LHCN-M2 (cell line): ENCODE measurements around the gene SEPTIN10. TPM values are rescaled to one million over a fixed set of nuclear protein-coding genes. Genes with fewer than 3 reads are reported as not detected.

Source experiments
- DNase-seq: peaks from one replicate; pipeline ENCODE4 v3.0.0-alpha.2; 2012; ENCODE audit warnings: low read depth
- total RNA-seq: library from RNA; depleted of rRNA; stranded (reverse); fragments of >200 nt; gene quantifications from 2 replicates; pipeline ENCODE4 v1.2.3, GENCODE V29; 2014

Gene SEPTIN10
- total RNA-seq, 1 experiment from 2014 or later, result 75.1 TPM

- no peak for DNase-seq
Measured at GRCh38 chr2:109525836-109526235, 87.9 kb downstream of the SEPTIN10 start.

DNA sequence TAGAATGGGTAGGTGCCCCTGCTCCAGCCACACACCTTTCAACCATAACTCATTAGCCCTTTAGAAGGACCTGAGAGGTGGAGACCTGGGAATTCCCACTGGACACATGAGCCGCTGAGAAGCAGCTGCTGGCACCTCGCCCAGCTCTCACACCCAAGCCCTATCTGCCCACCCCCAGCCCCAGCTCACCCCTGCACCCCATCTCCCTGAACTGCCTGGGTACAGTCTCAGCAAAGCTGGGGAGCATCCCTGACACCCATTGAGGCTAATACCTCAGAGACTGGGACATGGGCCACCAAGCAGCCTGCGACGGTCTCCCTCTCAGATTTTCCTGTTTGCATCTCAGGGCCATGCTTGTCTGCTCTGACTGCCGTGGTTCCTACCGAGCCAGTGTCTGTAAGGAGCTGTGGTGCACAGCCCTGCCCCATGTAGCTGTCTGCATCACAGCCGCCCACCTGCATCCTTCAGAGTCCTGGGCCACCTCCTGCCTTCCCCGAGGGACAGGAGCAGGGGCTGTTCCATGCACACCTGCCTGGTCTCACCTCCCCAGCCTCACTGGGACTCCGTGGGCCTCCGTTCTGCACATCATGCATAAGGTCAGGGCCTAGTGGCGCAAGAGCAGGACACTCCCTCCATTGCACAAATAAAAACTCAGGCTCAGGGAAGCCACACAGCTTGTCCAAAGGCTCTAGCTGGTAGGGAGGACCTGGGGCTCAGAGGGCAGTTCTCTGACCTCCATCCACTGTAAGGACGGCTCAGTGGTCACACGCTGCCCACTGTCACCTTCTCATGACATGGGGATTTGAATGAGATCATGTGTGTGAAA lies 90.0 kb downstream of the SEPTIN10 start:
- DNase-seq, result no peak

DNA sequence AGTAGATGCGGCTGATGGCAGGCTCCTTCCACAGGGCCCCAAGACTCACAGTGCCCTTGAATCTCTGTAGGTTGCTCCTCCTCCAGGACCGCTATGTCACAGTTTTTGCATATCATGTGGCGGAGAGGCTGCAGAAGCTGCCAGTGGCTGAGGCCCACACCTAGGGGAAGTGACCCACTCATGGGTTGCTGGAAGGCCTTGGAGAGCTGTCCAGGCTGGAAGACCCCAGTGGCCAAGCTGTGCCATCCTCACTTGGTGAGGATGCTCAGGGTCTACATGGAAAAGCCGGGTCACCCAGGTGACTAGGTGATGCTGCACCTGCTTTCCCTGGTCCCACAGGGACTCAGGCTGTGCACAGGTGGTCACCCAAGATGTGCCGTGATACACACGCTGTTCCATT lies 90.6 kb downstream of the SEPTIN10 start:
- no peak for DNase-seq

GRCh38 chr2:109522063-109522374 lies 91.7 kb downstream of the SEPTIN10 start:
- no peak for DNase-seq

- DNase-seq, result no peak
Measured at GRCh38 chr2:109521233-109522062, 92.3 kb downstream of the SEPTIN10 start.

DNA sequence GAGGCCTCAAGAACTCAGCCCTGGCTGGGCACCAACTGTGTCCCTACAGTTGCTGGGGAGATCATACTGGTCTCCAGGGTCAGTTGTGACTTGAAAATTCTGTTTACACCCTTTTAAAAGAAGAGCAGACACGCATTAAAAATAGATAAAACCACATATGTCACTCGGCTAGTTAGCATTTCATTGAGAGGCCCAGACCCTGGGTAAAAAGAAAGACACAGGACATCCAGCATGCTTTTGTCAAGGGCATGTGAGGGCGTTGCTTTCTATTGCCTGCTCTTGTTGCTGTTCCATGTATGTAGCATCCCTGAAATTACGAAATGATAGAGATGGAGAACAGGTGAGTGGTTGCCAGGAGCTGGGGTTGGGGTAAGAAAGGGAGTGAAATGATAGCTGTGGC lies 94.3 kb downstream of the SEPTIN10 start:
- DNase-seq, result no peak

DNA sequence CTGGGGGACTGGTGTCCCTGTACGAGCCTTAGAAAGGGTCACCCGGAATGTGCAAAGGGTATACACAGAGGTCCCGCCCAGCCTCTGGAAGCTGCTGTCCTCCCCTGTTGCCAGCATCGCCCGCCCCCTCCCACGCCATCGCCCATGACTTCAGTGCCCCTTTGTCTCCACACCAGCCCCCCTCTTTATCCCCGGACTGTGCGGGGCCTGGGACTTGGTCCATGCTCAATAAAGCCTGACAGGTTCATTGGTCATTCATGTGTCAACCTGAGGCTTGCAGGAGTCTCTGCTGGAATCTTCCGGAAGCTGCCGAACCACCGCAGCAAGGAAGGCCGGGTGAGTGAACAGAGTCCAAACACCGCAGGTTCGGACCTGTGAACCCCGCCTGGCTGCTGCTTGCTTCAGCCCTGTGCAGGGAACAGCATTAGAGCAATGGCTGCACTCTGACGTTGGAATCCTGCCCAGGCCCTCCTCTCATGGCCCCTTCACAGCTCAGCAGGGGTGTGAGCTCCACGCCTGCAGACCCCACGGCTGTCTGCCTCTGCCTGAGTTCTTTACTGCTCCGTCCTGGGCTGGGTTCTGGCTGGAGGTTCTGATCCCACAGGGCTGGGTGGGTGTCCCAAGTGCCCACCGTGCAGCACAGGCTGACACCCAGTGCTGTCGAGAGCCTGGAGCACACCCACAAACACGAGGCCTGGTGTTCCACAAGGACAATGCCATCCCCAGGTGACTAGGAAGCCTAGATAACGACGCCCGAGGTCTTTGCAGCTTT lies 96.5 kb downstream of the SEPTIN10 start:
- no peak for DNase-seq

GRCh38 chr2:109516445-109517117 lies 97.2 kb downstream of the SEPTIN10 start:
- DNase-seq, result peak; percentile 19

- no peak for DNase-seq
Measured at GRCh38 chr2:109514857-109515256, 98.9 kb downstream of the SEPTIN10 start.

- DNase-seq, result peak; percentile 80
Measured at GRCh38 chr2:109513749-109514588, 99.8 kb downstream of the SEPTIN10 start.

DNA sequence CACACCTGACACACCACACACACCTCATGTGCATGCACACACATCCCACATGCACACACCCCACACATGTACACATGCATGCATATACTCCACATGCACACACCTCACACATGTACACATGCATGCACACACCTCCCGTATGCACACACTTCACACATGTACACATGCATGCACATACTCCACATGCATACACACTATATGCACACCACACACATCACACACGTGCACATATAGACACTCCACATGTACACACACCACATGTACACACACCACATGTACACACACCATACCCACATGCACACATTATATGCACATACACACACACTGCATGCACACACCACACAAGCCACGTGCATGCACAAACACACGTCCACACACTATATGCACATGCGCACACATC lies 100.5 kb downstream of the SEPTIN10 start:
- DNase-seq, result no peak

DNA sequence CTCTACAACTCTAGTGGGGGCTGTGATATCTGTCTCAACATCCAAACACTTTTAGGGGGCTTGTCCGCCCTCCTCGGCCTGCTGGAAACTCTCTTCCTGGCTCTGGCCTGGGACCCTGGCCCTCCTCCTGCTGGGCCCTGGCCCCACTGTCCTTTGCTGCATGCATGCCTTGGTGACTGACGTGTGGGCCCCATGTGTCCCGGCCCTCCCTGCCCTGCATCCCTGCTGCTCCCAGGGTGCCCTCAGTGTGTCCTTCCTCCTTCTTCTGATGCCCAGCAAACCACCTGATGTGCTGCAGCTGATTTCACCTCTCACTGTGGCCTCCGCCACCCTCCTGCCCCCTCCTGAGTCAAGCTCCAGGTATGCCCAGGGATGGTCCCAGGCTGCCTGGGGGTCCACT lies 101.7 kb downstream of the SEPTIN10 start:
- no peak for DNase-seq

DNA sequence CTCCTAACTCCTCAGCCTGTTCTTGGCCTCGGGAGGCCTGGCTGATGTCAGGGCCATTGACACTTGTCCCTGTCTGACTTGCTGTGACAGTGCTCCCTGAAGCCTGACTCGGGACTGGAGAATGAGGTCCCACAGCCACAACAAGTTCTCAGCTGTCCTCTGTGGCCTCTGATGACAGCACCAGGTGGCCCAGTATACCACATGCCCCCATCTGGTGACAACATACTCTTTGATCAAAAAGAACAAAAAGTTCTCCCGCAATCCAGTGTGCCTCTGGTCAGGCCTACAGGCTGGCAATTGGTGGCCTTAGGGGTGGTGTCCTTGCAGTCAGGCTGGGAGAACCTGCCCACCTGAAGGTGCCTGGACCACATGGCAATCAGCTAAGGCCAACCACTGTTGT lies 102.6 kb downstream of the SEPTIN10 start:
- no peak for DNase-seq

- peak; percentile 73 for DNase-seq
Measured at GRCh38 chr2:109510136-109511028, 103.4 kb downstream of the SEPTIN10 start.

DNA sequence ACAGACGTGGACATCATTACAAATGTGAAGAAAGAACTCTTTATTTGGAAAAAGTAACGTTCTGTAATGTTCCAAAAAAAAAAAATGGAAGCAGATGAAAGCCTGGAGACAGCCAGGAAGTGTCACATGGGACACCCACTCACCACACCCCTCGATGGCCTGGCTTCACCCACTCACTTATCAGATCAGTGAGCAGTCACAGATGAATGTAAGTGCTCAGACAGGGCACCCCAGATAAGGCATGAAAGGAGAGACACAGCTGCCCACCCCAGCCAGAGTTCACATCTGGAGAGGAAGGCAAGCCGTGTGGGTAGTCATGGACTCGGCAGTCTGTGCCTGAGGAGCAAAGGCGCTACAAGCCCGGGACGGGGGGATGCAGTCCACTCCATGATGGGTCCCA lies 105.2 kb downstream of the SEPTIN10 start:
- no peak for DNase-seq

DNA sequence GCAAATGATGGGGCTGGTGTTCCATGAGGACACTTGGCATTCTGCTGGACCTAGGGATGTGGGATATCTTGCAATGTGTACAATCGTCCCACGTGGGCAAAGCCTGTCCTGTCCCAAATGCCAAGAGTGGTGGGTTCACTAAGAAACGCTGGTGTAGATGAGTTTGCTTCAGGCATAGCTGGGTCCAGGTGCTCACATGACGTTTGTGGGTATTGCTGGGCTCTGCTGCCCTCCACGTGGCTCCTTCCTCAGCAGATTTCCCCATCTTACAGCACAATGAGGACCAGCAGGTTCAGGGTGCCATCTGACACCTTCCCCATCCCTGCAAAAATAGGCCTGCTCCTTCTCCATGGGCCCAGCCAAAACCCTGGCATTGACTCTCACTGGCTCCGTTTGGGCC lies 105.9 kb downstream of the SEPTIN10 start:
- no peak for DNase-seq

DNA sequence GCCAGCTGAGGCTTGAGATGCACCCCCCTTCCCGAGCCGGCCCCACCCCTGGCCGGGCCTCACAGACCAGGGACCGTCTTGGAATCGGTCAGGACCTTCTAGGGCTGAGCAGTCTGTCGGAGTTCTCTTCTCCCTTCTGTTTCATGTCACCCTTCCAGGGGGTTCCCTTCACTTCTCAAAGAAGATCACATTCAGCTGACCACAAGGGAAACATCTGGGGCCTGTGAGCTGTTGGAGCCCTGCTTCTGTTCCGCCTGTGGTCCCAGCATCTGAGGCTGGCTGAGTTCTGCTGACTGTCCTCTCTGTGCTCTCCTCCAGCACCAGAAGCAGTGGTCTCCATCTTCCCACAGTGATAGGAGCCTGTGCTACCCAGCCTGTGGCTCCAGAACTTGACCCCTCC lies 106.5 kb downstream of the SEPTIN10 start:
- no peak for DNase-seq

DNA sequence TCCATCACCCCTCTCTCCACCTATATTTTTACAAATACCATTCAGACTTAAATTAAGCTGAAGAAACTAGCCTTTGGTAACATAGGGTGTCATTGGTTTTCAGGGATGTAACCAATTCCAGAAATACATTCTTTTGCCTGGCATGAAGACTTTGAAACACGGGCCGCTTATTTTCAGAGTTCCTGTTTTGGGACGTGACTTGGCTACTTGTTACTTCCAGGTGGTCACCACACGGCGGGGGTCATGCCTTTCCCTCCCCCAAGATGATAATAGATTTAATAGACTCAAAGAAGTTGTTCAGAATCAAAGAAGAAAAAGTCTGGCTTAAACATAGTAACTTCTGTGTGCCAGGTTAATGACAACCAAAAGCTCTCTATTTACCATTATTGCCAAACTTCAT lies 110.6 kb downstream of the SEPTIN10 start:
- DNase-seq, result no peak

DNA sequence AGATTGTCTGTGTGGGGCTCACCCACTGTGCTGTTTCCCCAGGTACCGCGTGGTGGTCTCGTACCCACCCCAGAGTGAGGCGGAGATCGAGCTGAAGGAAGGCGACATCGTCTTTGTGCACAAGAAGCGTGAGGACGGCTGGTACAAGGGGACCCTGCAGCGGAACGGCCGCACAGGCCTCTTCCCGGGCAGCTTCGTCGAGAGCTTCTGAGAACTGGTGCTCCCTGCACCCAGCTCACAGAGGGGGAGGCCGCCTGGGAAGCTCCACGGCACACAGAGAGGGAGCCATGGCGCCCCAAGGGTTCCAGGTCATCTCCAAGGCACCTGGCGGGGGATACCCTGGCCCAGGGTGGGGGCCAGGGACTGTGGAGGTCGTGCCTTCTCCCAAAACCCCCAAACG lies 112.3 kb downstream of the SEPTIN10 start:
- no peak for DNase-seq

- DNase-seq, result no peak
Measured at GRCh38 chr2:109500910-109501309, 112.9 kb downstream of the SEPTIN10 start.
